ENCODE data around the gene COG7.
"Not testable (repeated sequence)": the region's sequence is repeated elsewhere in the genome, so short reads cannot be mapped to it uniquely, and the experiment has no call there.

COG7 gene

DNA sequence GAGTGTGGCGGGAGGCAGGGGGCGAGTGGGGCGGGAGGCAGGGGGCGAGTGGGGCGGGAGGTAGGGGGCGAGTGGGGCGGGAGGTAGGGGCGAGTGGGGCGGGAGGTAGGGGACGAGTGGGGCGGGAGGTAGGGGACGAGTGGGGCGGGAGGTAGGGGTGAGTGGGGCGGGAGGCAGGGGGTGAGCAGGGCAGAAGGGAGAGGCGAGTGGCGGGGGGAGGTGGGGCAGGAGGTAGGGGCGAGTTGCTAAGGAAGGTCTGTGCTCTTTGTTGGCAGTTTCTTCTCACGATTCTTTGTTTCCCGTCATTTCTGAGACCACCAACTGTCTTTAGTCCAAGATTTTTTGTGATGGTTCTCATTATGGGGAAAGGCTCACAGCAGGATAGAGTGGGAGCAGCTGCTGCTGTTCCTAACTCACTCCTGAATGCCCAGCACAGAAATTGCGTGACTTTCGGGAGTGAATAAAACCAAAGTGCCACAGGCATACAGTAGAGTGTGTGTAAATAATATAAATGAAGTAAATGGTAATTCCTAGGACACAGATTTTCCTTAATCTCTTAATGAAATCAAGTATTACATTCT lies 44.7 kb downstream of the COG7 start:
- DNase-seq, result no peak

DNA sequence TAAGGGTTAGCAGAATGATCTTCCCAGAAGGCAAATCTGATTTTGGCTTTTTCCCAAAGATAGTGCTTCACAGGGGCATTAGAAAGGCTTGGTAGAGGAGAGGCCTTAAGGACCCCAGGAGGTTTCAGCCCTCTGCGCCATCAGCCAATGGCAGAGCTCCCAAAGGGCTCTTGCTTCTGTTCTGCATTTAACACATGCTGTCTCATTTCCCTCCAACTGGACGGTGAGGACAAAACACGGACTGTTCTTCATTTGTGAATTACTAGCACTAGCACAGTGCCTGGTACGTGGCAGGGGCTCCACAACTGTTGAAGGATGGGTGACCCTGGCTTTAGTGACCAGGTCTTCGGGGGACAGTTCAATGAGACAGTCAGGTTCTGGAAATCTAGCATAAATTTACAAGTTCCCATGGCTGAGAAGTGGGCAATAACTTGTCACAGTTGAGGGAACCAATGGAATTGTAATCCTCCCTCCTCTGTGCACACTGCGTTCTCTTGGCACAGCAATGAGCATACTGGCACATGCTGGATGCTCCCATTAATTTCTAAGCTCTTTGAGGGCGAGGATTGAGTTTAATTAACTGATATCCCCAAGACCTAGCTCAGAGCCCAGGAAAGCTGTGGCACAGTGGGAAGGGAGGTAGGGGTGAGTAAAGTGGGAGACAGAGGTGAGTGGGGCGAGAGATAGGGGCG lies 45.4 kb downstream of the COG7 start:
- no peak for DNase-seq

GRCh38 chr16:23406546-23407240 lies 46.3 kb downstream of the COG7 start:
- DNase-seq, result no peak

DNA sequence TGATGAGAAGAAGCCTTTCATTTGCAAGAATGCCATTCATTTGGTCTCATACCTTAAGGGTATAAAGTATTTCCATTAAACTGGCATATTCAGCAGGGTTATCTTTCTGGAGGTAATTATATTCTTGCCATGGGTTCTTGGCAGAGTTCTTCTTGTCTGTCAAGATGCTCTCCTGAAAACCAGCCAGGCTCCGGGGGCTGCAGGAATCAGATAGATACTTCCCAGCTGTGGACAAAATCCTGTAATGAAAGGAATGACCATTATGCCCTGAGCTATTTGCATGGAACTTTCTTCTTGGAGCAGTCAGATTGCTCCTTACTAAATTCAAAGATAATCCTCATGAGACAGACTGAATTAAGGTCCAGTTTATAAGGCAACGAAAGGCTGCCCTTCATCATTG lies 47.0 kb downstream of the COG7 start:
- DNase-seq, result no peak

GRCh38 chr16:23403547-23403946 lies 49.4 kb downstream of the COG7 start:
- DNase-seq, result no peak

- DNase-seq, result no peak
Measured at GRCh38 chr16:23402100-23402499, 50.9 kb downstream of the COG7 start.

DNA sequence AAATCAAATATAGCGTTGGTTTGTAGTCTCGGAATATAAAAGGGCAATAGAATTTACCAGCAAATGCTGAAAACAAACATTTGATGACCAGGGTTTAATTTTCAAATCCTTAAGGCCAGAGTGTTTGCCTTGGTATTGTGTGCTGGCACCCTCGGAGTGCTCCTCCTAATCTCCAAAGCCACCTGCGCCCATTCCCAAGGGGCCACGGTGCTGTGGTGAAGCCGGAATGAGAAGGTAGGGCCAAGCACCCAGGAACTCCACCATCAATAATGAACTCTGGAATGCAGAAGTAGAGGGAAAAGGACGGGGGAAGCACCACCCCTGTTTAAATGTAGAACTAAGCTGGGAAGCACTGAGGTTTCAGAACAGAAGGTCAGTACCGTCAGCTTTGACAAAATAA lies 51.9 kb downstream of the COG7 start:
- no peak for DNase-seq

- DNase-seq, result not testable (repeated sequence)
Measured at GRCh38 chr16:23400447-23400846, 52.5 kb downstream of the COG7 start.

DNA sequence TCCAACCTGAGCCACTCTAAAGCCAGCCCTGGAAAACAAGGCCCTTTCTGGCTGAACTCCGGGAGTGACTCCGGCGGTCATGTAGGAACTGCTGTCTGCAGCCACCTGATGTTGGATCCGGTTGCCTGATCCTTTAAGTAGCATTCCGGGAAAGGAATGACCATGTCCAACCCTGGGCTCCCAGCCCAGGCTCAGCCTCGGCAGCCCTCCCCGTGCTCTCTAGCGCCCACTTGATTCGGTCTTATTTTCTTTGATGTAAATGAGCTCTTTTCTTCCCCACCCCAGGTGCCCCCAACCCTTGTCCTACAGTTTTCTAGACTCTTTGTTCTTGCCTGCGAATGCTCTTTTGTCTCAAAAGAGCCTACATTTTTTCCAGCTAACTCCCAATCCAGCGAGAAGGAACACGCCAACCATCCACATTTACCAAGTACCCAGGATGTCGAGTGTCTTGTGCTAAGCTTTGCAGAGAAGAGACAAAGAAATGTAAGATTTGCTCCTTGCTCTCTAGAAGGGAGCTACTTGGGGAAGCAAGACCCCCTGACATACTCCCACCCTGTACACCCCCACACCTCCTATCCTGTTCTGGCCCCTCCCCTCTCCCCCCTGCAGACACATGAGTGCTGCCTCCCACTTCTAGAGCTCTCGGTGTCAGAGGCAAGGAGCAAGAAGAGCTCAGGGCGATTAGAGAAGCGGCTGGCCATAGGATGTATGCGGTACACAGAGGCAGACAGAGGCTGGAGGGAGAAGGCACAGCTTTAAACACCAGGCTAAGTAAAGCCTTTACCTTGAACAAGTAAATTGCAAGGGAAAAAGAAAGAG lies 53.8 kb downstream of the COG7 start:
- no peak for DNase-seq

DNA sequence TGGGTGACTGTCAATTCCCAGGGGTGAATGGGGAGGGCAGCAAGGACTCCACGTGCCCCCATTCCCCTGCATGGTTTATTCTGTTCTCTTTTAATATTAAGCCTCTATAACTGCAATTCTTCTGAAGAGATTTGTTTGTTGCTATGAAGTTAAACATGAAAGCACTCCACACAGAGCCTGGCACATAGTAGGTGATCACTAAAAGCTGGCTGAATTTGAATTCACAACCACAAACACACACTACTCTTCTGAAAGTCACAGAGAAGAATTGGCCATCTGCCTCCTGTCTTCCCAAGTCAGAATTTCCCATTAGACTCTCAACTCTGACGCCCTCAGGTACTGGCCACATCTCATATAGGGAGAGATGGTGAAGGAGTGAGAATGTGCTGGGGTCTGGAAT lies 55.5 kb downstream of the COG7 start:
- no peak for DNase-seq

DNA sequence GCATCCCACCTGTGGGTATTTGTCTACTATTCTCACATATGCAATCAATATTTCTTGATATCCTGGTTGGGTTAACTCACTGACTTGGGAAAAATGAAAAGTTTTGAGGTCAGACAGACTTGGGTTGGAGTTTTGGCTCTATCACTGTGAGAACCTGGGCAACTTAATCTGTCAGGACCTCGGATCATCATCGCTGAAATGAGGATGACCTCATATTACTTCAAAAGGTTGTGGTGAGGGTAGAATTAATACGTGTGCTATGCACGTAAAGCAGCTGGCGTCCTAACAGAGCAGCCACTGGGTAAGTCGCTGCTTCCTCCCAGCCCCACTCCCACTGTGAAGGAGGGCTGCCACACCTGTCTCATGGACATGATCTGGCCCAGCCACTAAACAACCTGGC lies 57.3 kb downstream of the COG7 start:
- no peak for DNase-seq

DNA sequence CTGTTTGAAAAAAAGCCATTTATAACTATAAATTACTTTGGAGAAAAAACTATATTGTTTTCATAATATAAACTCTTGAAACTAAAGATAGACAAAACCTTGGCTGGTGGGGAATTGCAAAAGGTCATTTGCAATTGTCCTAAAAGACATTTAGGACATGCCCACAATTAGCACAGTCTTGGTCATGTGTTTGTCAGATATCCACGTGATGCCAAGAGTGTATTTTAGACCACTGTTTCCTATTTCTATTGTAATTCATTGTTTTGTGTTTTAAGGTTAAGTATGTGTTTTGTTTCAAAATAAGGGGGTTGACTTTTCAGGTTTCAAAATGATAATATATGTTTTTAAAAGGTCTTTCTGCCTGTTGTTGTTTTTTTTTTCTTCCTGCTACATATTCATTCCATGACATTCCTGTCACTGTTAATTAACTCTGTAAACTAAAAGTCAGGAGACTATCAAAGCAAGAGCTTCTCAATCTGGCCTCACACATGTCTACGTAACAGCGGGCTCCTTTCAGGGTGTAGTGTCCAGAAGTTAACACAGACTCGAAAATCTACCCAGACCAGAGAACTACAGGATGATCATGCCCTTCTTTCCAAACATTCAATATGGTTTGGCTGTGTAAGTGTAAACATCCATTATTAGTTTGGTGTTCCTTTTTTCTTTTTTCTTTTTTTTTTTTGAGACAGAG lies 58.7 kb downstream of the COG7 start:
- DNase-seq, result no peak

- DNase-seq, result no peak
Measured at GRCh38 chr16:23392223-23392600, 60.8 kb downstream of the COG7 start.

DNA sequence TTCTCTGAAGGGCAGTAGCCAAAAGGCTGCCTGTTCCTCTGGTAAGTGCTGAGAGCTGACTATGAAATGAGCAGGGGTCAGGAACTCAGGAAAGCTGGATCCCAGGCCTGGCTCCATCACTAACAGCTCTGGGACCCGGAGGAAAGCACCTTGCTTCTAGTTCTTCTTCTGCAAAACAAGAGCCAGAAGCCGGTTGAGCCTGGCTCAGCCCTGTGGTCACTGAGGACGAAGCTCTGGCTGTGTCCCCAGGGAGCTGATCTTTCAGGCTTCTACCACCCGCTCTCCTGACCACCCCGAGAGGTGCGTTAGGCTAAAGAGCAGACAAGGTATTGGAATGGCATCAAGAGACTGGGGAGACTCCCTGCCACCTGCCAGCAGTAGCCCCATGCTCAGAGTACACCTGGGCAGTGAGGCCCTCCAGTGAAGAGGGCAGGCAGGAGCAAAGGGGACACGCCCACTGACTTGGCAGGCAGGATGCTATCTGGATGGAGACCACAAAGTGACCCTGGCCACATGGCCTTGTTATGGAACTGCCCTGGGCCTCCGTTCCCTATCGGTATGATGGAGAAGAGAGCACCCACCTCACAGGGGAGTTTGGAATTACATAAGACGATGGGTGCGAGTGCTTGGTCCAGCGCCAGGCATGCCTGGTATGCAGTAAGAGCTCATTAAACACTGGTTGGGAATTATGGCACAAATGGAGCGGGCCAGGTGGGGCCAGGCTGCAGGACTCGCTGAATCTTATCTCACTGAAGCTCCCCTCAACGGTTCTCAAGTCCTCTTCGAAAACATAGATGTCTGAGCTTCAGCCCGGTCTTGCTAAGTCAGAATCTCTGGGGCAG lies 61.4 kb downstream of the COG7 start:
- no peak for DNase-seq

DNA sequence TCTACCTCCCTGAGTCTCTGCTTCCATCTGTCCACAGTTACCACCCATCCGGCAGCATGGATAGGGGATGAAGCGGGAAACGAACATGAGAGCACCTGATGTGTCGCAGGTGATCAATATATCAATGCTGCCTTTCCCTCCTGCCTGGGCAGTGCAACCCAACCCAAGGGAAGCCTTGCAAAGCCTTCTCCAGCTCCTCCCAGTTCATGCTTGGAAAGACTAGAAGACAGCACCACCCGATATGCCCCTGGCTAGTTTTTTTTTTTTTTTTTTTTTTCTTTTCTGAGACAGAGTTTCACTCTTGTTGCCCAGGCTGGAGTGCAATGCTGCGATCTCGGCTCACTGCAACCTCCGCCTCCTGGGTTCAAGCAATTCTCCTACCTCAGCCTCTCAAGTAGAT lies 63.1 kb downstream of the COG7 start:
- not testable (repeated sequence) for DNase-seq

DNA sequence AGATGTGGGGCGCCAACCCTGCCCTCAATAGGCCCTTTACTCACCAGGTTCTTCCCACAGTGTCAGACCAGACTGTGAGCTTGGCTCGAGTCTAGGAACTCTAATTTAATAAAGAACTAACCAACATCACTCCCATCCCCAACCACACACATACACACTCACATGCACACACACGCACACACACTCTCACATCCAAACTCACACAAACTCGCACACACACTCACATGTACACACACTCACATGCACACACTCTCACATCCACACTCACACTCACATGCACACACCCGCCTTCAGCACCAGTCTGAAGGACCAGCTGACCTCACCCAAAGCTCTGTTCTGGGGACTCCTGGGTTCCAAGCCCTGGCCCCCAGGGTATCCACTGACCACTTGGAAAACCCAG lies 63.8 kb downstream of the COG7 start:
- DNase-seq, result no peak

GRCh38 chr16:23388786-23389185 lies 64.2 kb downstream of the COG7 start:
- DNase-seq, result no peak

- DNase-seq, result no peak
Measured at GRCh38 chr16:23387666-23388065, 65.3 kb downstream of the COG7 start.

- no peak for DNase-seq
Measured at GRCh38 chr16:23385441-23385840, 67.5 kb downstream of the COG7 start.

- DNase-seq, result no peak
Measured at GRCh38 chr16:23384878-23385277, 68.1 kb downstream of the COG7 start.

- DNase-seq, result no peak
Measured at GRCh38 chr16:23383881-23384280, 69.1 kb downstream of the COG7 start.

- no peak for DNase-seq
Measured at GRCh38 chr16:23382279-23382678, 70.7 kb downstream of the COG7 start.
